Iris pigment epithelial cell (primary cell): ENCODE data around the gene CLBA1.

Experiments used
- DNase-seq: peaks from one replicate; pipeline ENCODE4 v3.0.0-alpha.2; 2011; ENCODE audit warnings: low read depth

CLBA1 gene

DNA sequence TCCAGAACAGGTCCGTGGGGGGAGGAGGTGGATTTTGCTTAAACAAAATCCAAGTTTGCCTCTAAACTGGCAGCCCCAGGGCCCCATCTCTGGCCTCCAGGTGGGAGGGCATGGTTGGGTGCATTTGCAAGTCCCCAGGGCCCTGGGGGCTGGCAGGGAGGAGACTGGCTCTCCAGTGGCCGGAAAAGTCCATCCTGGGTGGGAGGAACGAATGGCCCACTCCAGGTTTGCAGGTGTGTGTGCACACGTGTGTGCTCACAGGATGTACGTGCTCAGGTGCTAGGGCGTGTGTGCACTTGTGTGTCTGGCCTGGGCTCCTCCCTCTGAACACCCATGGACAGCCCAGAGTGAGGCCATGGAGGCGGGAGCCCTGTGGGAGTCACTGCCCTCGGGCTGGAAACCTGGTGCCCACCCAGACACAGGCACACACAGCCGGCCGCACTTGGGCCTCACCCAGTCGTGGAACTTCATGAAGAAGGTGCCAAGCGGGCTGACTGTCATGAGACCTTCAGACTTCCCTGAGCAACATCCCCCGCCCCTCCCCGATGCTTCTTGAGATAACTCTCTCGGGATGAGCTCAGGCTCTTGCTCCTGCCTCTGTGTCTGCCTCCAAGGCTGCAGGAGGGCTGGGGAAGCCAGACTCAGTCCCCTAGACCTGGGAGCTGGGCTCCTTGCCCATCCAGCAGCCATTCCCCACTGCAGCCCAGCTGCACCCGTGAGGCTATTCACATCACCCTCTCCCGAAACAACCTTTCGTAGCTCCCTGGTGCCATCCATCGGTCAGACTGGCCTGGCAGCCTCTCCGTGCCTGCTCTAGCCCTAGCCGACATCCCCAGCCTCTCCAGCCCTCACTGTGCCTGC is 16.8 kb upstream of the CLBA1 start:
- DNase-seq, result peak; percentile 23

DNA sequence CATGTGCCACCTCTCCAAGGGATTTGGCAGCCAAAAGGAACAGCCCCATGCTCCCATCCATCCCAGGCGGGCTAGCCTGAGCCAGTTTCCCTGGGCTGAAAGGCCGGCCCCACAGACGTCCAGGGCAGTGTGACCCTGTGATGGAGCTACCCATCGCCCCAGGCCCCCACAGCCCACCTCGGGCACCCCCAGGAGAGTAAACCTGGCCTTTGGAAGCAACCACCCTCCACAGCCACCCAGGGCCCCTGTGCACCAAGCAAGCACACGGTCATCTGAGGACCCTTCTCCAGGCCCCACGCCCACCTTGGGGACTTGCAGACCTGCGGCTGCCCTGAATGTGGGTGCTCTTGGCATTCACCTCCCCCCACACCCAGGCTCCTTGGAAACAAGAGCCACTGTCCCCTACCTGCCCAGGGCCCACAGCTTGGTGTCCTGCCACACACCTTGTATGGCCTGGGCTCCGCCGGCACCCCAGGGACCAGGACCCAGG is 15.8 kb upstream of the CLBA1 start:
- no peak for DNase-seq

DNA sequence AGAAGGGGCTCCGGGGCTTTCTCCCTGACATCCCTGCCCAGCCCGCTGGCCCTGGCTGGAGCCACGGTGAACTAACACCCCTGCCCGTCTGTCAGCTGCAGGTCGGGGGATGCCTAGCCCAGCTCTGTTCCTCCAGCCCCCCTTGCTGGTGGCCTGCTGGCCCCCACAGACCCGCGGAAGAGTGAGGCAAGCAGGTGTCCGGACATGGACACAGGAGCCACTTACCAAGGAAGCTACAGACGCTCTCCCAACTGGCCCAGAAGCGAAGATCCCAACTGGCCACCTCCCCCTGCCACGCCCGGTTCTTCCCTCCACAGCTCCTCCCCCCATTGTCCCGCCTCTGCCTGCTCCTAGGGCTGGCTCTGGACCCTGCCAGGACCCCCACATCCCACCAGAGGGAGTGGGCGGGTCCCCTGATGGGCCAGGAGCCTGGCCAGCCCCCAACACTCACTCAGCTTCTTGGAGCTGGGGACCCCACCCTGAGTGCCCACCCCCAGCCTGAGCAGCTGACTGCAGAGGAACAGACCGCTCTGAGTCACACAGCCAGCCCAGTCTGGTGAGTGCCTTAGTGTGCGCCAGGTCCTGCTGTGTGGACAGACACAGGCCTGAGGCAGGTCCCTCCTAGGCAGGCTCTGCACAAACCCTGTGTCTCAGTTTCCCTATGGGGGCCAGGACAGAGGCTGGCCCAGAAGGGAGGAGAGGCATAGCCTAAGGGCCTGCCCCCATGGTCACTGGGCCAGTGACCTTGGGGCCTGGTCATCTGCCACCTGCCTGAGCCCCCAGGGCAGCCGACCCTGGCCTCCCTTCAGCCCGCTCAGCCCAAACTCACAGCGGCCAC is 15.1 kb upstream of the CLBA1 start:
- peak; percentile 89 for DNase-seq

DNA sequence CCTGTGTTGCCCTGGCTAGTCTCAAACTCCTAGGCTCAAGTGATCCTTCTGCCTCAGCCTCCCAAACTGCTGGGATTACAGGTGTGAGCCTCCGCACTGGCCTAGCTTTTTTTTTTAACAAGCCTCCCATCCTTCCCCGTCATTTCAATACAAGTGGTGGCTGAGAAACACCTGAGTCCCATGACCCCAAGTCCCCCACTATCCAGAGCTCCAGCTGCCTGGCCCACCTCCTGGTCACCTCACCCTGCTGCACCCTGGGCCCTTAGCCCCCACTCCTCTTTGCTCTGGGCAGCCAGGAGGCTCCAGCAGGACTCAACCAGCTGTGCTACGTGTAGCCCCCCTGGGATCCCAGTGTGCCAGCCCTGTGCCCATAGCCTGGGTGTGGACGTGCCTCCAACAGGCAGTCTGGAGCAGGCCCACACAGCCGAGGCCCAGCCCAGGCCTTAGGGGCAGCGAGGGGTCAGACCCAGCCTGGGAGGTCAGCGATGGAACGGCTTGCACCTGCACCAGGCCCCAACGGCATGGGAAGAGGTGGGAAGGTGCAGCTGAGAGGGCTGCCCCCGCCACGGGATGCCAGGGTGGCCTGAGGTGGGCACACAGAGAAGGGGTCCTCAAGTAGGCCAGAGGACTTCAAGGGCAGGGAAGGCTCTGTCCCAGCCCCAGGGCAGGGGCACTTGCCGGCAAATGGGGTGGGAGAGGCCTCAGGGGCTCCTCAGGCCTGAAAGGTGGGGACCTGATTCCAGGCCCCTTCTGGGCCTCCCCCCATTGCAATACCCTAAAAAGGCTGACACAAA is 13.9 kb upstream of the CLBA1 start:
- DNase-seq, result no peak

DNA sequence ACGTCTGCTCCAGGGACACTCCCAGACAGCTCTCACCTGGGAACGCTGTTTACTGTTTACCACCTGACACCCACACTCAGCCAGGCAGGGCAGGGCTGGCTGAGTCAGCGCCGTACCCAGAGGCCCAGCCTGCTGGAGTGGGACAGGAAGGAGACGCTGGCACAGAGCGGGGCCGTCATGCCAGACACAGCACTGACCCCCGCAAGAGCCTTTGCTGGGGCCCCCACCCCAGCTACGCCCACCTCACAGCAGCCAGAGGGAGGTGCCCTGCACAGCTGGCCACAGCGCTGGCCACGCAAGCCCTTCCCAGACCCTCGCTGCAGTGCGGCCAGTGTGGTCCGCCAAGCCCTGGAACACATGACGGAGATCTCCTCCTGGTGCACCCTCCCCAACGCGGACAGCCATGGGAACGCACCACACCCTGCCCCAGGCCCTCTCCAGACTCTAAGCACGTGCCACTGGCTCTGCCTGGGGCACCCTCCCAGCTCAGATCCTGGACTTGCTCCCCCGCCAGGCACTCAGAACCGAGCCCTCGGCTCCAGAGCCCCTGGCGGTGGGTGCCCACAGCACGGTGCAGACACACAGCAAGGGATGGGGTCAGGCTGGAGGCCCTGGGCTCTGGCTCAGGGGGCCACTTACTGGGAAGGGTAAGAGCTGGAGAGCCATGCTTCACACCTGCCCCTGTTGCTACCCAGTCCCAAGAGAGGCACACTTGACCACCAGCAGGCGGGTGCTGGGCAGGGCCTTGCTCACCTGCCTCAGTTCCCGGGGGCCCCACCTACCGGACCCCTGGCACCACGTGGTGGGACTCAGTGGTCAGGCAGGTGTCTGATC is 13.1 kb upstream of the CLBA1 start:
- peak; percentile 17 for DNase-seq

DNA sequence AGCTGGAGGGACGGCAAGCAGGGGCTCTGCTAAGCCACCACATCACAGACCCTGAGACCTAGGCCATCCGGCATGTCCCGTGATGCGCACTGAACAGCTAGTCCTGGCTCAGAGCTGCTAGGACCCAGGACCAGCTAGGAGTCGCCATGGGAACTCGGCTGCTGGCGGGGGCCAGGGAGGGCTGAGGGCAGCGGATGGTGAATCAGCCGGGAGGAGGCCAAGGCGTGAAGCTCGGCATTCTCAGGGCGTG is 12.5 kb upstream of the CLBA1 start:
- peak; percentile 94 for DNase-seq

DNA sequence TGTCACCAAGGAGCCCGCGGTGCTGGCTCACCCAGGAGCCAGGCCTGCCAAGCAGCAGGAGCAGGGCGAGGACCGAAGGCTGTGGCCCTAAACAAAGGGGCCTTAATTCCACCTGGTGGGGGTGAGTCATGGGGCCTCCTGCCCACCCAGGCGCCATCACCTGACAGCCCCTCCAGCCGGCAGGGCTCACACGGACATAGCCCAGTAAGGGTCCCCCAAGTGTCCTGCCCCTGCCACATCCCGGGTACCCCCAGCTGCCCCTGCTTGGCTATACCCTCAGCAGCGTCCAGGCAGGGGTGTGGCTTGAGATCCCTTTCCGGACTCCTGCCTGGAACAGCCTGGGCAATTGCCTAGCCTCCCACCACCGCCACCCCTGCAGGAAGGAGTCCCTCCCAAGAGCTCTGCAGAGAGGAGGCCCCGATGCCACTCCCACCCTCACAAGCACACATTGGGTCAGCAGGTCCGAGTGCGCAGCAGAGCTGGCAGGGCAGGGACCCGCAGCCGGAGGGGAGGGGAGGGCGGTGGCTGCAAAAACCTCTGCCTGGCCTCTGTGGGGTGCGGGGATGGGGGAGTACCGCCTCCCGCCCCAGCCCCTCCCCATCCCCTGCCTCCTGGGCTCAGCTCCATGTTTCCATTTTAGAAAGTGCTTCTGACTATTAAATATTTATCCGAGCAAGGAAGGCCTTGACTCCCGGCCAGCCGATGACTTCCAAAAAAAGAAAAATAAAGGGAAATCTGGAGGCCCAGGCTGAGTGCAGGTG is 12.0 kb upstream of the CLBA1 start:
- DNase-seq, result peak; percentile 33

DNA sequence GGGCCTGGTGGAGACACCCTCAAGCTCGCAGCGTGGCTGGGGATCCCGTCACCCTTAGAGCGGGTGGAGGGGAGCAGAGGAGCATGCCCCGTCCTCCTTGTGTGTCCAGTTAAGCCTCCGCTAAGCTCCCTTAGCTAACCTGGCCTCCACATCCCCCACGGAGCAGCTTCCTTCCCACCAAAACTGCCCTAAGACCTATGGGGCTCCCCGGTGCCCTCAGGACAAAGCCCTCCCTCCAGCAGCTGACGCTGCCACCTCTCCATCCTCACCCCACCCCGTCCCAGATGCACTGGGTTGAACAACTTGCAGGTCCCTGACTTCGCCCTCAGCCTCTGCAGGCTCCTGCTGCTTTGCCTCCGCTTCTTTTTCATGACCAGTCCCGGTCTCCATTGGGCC is 11.4 kb upstream of the CLBA1 start:
- DNase-seq, result no peak

DNA sequence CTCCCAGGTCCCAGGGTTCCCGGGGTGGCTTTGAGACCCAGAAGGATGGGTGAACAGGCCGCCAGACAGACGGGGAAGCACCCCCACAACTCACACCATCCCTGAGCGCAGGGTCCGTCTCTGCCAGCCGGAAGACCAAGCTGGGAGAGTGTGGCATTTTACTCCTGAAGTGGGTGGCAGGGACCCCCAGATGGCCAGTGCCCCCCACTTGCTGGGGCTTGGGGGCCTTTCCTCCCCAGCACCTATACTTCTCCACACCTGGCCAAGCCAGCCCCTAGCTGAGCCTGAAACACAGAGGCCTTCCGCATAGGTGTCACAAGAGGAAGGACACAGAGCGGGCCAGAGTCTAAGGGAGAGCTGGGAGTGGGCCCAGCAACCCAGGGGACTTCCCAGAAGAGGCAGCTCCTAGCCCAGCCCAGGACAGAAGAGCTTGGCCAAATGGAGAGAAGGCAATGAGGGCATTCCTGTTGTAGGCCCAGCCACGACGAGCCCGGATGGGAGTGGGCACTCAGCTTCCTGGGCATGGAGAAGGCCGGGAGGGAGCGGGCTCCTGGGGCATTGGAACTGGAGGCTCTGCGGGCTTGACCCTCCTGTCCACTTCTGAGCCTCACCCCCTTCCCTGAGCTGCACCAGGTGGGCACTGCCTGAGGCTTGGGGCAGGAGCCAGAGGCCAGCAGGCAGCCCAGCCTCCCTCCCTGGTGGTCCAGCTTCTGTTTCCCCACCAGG is 10.8 kb upstream of the CLBA1 start:
- no peak for DNase-seq

DNA sequence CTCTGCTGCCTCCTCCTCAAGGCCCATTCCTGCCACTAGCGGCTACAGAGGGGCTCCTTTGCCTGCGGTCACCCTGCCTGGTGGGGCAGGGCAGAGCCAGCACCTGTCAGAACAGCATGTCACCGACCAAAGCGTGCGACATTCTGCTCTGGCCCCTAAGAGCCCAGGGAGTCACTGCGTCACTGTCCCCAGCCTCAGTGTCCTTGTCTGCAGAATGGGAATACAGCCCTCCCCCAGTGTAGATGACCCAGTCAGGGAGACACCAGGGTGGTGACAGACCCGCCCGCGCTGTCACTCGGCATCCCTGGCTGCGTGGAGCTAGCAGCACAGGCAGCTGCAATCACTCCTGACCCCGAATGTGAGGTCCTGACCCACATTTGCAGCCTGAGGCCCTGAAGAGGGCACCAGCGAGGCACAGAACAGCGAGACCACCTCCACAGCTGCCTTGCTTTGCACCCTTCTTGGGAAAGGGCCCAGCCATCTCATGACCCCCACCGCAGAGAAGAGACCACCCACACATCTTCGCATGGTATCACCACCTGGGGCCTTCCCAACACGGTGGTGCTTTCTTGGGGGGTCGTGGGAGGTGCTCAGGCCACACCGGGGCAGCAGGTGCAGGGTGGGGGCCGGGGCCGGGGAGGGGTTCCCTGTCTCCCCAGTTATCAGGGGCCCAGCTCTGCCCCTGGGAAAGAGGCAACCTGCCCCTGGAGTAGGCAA is 9.9 kb upstream of the CLBA1 start:
- DNase-seq, result no peak

DNA sequence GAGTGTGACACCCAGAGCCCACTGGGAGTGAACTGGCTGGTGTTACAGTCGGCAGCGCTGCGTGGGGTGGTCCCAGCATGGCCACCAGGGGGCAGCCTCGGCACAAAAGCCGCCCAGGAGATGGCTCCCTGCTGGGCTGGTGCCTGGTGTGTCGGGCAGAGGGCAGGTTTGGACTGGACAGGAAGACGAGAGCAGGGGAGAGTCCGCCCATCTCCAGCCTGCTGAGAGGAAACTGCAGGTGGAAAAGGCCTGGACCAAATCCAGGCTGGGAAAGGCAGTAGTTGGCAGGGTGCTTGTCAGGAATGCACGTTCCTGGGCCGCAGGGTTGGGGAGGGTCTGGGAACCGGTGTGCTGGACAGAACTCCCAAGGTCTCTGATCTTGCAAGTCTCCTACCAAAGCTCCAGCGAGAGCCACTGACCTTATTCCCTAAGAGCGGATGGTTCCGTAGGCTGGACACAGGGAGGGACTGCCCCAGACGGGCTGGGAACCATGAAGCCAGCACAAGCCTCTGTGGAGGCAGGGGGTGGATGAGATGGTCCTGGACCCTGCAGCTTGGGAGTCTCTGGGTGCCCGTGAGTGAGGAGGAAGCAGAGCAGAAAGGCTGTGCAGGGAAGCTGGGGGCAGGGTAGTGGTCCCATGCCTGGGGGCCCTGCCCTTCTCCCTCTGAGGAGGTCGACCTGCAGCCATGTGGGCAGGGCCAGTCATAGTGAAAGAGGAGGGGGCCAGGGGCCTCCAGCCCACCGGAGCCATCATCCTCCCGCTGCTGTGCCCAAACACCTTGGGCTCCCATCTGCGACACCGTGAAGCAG is 9.2 kb upstream of the CLBA1 start:
- DNase-seq, result peak; percentile 67

DNA sequence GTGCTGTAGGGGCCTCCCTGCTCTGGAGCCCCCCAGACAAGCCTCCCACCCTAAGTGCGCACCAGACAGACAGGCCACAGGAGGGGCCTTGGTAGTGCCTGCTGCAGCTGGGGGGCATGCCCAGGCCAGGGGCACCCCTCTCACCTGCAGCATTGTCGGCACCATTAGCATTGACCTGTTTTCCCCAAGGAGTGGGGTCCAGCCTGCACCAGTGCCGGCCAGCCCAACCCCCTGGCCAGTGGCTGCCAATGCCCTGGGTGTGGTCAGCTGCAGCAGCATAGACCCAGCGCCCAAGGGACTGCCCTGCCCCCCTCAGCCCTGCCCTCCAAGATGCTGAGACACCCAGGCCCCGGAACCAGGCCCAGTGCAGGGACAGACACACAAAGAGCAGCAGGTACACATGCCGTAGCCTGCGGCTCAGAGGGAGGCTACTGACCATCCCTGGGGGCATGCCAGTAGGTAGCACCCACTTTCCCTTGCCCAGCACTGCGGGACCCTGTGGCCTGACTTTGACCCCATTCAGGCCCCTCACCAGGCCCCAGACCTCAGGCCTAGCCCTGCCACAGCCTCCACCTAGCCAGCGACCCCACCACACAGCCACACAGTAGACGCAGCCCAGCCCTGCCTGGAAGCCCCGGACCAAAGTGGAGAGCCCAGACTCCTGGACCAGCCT is 8.4 kb upstream of the CLBA1 start:
- DNase-seq, result no peak

DNA sequence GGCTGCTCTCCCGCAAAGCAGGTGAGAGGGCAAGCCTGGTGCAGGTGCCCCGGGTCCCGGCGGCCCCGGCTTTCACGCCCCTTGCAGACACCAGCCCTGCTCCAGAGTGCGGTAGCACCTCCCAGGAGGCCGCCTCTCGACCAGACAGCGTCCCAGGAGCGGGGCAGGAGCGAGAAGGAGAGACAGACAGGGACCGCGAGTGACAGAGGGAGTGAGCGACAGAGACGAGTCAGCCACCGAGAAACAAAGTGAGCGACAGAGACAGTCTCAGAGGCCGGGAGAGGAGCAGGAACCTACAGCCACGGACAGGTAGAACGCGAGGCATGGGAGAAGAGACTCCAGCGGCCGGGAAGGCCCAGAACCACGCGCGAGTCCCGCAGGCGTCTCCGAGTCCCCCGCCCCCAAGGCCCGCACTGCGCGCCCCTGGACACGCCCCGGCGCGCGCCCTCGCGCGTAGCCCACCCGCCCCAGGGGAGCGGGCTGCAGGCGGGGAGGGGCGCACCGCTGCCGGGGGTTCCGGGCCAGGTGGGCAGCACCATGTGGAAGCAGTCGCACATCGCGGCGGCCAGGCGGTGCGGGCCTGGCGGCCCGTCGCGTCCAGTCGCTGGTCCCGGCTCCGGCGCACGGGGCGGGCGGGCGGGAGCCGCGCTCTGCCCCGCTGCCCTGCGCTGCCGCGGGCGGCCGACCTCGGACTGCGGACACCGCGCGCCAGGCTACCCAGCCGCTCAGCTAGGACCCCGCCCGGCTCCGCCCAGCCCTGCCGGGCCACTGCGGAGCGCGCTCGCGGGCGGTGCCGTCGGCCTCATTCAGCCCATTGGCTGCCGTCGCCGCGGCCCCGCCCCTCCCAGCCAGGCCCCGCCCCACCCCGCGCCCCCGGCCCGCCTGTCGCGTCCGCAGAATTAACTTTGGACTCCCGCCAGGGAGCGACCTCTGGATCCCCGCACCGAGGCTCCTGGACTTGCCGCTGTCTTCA is 7.6 kb upstream of the CLBA1 start, which contains the start of gene AHNAK2:
AHNAK2 (minus strand) TSS at position 694 of the 973 bp plus-strand sequence; CDS start at position 557, 137 bp downstream.
- DNase-seq, result peak; percentile 75

DNA sequence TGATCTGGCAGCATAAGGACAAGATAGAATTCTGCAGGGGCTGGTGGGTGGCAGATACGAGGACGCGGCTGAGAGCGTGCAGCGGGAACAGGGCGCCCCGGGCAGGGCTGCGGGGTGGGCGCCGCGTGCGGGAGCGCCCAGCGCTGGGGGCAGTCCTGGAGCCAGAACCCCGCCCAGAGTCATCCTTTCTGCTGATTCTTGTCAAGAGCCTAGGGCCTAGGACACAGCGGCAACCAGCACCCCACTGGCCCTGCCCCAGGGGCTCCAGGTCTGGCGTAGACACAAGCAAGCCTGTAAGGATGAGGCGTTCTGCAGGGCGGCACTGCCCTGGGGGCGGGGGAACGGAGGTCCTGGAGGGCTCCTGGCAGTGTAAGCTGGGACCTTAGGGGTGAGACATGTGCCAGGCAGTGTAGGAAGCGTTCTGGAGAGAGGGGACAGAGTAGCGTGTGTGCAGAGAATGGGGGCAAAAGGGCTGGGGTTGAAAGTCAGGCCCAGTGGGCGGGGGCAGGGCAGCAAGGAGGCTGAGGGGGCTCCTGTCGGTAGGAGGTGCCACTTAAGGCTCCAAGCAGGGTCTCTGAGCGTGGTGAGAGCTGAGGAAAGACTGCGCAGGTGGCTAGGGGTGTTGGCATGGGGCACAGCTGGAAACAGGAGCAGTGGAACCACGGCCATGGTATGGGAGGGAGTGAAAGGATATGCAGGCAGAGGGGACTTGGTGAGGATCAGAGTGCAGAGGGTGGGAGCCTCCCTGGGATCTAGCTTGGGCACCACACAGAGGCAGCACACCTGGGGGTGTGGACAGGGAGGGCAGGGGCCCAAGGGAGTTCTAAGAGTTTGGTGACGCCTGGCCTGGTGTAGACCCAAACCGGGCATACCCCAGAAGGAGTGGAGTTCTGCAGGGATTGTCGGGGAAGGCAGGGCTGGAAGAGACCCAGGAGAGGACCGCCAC is 6.6 kb upstream of the CLBA1 start:
- no peak for DNase-seq
